GM15510 (cell line): ENCODE results near the gene SURF4.

Experiments
- POLR2A ChIP-seq: IDR thresholded peaks from 3 replicates; pipeline ENCODE4 v1.6.1; 2011; ENCODE audit warnings: borderline replicate concordance; ENCODE audit not compliant: insufficient read length; ENCODE audit errors: extremely low read depth

Gene SURF4

GRCh38 chr9:133368249-133368881 is 7.5 kb downstream of the SURF4 start:
- TF ChIP-seq POLR2A = no peak

DNA sequence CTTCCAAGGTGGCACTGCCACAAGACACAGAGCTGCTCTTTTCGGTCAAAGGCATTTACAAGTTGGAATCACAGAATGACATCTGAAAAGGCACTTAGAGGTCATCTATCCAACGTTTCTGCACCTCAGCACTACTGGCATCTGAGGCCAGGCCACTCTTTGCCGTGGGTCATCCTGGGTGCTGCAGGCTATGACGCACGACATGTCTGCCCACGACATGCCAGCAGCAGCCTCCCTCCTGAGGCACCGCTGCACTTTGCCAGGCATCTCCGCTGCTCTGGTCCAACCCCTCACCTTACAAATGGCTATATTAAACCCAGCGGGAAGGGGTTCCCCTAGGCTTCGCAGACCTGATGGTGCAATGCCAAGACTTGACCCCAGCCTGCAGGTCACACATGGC is 8.1 kb downstream of the SURF4 start:
- no peak for TF ChIP-seq POLR2A

- TF ChIP-seq POLR2A = no peak
These were observed 8.6 kb downstream of the SURF4 start for GRCh38 chr9:133367221-133367620.

GRCh38 chr9:133366435-133366834 is 9.4 kb downstream of the SURF4 start:
- TF ChIP-seq POLR2A = no peak

GRCh38 chr9:133362359-133363044 is 13.4 kb downstream of the SURF4 start:
- no peak for TF ChIP-seq POLR2A

DNA sequence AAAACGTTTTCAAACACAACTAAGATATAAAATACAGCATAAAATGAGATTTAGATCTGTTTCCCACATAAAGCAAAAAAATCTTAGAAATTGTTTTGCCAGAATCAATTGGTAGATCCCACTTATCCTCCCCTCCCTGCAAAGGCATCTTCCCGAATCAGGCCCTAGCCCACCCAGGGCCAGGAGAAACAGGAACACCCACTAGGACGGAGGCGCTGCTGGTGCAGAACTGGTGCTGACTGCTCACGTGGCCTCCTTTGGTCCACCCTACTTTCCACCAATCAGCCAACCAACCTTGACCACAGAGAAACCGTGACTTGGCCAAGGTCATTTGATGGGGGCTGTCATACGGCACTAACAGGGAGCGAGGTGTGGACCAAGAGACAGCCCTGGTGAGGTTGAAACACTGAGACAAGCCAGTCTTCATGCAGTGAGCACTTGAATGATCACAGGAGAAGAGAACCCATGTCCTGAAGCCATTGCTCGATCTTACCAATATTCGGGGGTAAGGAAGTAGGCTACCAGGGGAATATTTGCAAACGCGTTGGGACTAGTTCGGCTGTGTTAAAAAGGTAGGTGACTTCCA is 14.3 kb downstream of the SURF4 start:
- no peak for TF ChIP-seq POLR2A

DNA sequence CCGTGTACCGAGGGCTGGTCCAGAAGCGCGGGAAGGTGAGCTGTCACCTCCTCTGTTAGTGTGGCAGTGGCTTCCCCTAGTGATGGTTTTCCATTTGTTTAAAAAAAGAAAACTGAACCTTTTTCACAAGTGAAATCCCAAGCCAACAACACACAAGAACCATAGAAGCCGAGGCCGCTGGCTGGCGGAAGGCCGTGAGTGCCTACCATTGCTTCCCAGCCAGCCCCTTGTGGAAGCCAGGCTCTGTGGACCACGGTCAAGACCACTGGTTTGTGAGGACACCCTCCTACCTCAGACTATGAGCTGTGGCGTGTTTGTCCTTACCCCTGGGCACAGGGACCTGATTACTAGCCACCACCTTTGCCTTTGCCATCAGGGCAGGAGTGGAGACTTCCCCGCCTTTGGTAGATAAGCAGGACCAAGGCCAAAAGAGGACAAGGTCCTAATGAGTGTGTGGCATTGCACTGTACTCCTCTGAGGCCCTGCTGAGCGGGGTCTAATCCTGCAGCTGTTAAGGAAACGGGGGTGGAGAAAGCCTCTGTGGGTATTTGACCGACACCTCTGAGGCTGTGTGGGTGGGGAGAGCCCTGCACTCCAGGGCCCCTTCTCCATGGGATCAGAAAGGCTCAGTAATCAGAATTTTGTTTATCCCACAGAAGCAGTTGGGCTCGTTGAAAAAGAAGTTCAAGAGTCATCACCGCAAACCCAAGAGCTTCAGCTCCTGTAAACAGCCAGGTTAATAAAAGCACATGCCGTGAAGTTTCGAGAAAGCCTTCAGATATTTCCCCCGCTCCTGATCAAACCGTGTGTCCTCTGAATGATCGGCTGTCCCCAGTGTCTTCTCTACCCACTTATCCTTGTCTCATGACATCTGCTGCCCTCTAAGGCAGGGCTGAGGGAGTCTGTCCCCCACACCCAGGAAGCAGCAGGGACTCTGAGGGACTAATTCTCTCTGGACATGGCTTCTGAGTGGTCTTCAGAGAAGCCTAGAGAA is 15.2 kb downstream of the SURF4 start:
- no peak for TF ChIP-seq POLR2A

GRCh38 chr9:133359399-133360175 is 16.3 kb downstream of the SURF4 start:
- no peak for TF ChIP-seq POLR2A

DNA sequence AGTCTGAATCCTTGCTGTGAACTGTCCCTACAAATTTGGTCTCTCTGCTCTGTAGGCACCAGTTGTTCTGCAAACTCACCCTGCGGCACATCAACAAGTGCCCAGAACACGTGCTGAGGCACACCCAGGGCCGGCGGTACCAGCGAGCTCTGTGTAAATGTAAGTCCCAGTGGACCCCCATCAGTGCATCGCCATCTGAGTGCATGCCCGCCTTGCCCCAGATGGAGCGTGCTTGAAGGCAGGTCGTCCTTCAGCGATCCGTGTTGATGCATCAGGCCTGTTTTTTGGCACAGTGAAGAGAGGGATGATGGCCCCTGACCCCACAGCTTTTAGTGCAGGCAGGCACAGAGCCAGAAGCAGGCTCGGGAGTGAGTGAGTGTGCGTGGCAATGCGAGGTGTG is 18.2 kb downstream of the SURF4 start:
- no peak for TF ChIP-seq POLR2A

DNA sequence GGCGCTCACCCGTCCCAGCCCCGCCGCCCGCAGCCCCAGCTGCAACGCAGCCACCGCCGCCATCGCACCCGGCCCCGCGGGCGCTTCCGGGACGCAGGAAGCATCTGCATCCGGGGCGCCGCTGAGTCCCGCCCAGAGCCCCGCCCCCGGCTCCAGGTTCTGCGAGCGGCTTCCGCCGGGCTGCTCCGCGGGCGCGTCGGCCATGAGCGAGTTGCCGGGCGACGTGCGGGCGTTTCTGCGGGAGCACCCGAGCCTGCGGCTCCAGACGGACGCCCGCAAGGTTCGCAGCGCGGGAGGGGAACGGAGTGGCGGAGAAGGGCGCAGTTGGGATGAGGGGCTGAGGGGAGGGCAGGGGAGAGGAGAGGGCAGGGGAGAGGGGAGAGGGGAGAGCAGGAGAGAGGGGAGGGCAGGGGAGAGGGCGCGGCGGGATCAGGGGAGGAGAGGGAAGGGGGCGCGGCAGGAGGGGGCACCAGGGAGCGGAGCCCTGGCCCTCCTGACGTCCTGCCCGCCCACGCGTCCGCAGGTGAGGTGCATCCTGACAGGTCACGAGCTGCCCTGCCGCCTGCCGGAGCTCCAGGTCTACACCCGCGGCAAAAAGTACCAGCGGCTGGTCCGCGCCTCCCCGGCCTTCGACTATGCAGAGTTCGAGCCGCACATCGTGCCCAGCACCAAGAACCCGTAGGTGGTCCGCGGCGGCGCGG is 19.3 kb downstream of the SURF4 start, which contains the start of the genes SURF1 and SURF2:
Gene SURF1 (minus strand): TSS at position 97 of the 701 bp plus-strand sequence. CDS start 34 bp downstream, at position 63.
Gene SURF2 (plus strand): TSS at position 160 of the 701 bp plus-strand sequence. CDS start 43 bp downstream, at position 203.
- TF ChIP-seq POLR2A = peak; percentile 88

GRCh38 chr9:133355881-133356357 is 19.9 kb downstream of the SURF4 start:
- TF ChIP-seq POLR2A = no peak

DNA sequence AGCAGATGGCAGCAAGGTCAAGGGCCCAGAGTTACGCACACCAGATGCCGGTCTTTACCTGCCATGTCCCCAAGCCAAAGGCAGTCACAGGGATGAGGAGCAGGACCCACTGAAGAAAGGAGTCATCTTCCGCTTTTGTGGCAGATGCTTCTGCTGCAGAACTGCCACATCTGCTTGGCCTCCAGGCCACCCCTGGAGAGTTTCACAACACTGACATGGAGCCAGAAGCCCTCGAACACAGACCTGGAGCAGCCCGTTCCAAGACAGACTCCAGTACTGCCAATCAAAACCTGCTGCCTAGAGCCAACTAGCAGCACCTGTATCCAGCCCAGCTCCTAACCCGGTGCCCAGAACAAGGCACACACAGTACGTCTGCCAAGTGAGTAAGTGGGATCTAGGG is 21.1 kb downstream of the SURF4 start:
- no peak for TF ChIP-seq POLR2A

- TF ChIP-seq POLR2A = no peak
These were observed 22.3 kb downstream of the SURF4 start for GRCh38 chr9:133353548-133353947.
